Measurements from ENCODE around the gene TATDN2.
A peak's percentile ranks its signal among the peaks of the same experiment; 100 is the strongest.
"Not testable (repeated sequence)": the region's sequence is repeated elsewhere in the genome, so short reads cannot be mapped to it uniquely, and the experiment has no call there.

The TATDN2 gene

GRCh38 chr3:10290481-10291176 is 42.4 kb downstream of the TATDN2 start:
- DNase-seq, result no peak
- ATAC-seq, result no peak

GRCh38 chr3:10291641-10292040 is 43.4 kb downstream of the TATDN2 start:
- ATAC-seq, result no peak
- no peak for DNase-seq

GRCh38 chr3:10292505-10293419 is 44.5 kb downstream of the TATDN2 start, which contains the start of gene GHRL:
GHRL (minus strand) TSS chr3:10292947; CDS start chr3:10290180, 2,767 bp downstream.
- DNase-seq (peak; percentile 18), ATAC-seq (peak; percentile 54)

GRCh38 chr3:10294030-10294586 is 45.8 kb downstream of the TATDN2 start:
- DNase-seq, result no peak

GRCh38 chr3:10298064-10298463 is 49.8 kb downstream of the TATDN2 start:
- not testable (repeated sequence) for ATAC-seq

More at GRCh38 chr3:10294030-10294586, 45.8 kb downstream of the TATDN2 start:
- no peak for ATAC-seq

GRCh38 chr3:10299175-10299574 is 50.9 kb downstream of the TATDN2 start:
- no peak for DNase-seq
- no peak for ATAC-seq

More at GRCh38 chr3:10298064-10298463, 49.8 kb downstream of the TATDN2 start:
- DNase-seq, result not testable (repeated sequence)

- DNase-seq (no peak), ATAC-seq (peak; percentile 56)
Measured at GRCh38 chr3:10299679-10300078, 51.4 kb downstream of the TATDN2 start.

GRCh38 chr3:10300087-10300486 is 51.8 kb downstream of the TATDN2 start:
- ATAC-seq (no peak), DNase-seq (no peak)

- DNase-seq (no peak), ATAC-seq (no peak)
Measured at GRCh38 chr3:10303105-10303504, 54.8 kb downstream of the TATDN2 start.

GRCh38 chr3:10303785-10304184 is 55.5 kb downstream of the TATDN2 start:
- DNase-seq (no peak), ATAC-seq (no peak)

- no peak for DNase-seq
- ATAC-seq, result peak; percentile 3
Measured at GRCh38 chr3:10304905-10305304, 56.6 kb downstream of the TATDN2 start.

GRCh38 chr3:10305331-10305902 is 57.2 kb downstream of the TATDN2 start:
- DNase-seq (no peak), ATAC-seq (no peak)

GRCh38 chr3:10306156-10306555 is 57.9 kb downstream of the TATDN2 start:
- no peak for ATAC-seq
- no peak for DNase-seq

GRCh38 chr3:10308678-10309077 is 60.4 kb downstream of the TATDN2 start:
- no peak for DNase-seq
- ATAC-seq, result no peak

- DNase-seq (no peak), ATAC-seq (no peak)
Measured at GRCh38 chr3:10309736-10310135, 61.5 kb downstream of the TATDN2 start.

- ATAC-seq (no peak), DNase-seq (no peak)
Measured at GRCh38 chr3:10310578-10310977, 62.3 kb downstream of the TATDN2 start.

- DNase-seq (no peak), ATAC-seq (no peak)
Measured at GRCh38 chr3:10311710-10312109, 63.5 kb downstream of the TATDN2 start.

- ATAC-seq (no peak), DNase-seq (no peak)
Measured at GRCh38 chr3:10312391-10312790, 64.1 kb downstream of the TATDN2 start.

GRCh38 chr3:10312861-10313260 is 64.6 kb downstream of the TATDN2 start:
- DNase-seq (no peak), ATAC-seq (no peak)

GRCh38 chr3:10315101-10315500 is 66.8 kb downstream of the TATDN2 start:
- no peak for ATAC-seq
- no peak for DNase-seq

- DNase-seq (no peak), ATAC-seq (no peak)
Measured at GRCh38 chr3:10315771-10316344, 67.6 kb downstream of the TATDN2 start.

- ATAC-seq (no peak), DNase-seq (no peak)
Measured at GRCh38 chr3:10317311-10317960, 69.2 kb downstream of the TATDN2 start.

Data from stimulated activated naive CD8-positive, alpha-beta T cell treated with anti-CD3 and anti-CD28 coated beads, Interleukin-15, Interleukin-2, amounts not matched to agents 100 U/mL and 50 U/mL, for 24 hours (primary cell).